ENCODE results near the gene FRG1. TPM values are rescaled to one million over a fixed set of nuclear protein-coding genes. Genes with fewer than 3 reads are reported as not detected.
"Not testable (repeated sequence)": the region's sequence is repeated elsewhere in the genome, so short reads cannot be mapped to it uniquely, and the experiment has no call there.

FRG1 gene
- total and polyA plus RNA-seq, 8 donors = 1.8 to 54.5 (median 34.2) TPM

- H3K27ac ChIP-seq = no peak overlapping the region
- intact Hi-C loops (cut with DNase I; ENCODE audit: low total_unique reads) = no loop called here
- no peak for DNase-seq
- H3K9me3 ChIP-seq = no peaks in the 10 kb centered on the region
- WGBS, 5 donors = 51 to 68% (median 57%) methylated on average over 10 of the region's 10 CpGs
- no peaks in the 10 kb centered on the region for H3K27me3 ChIP-seq
- H3K36me3 ChIP-seq = no peaks in the 10 kb centered on the region
- no peak for TF ChIP-seq CTCF (IDR thresholded peaks at IDR 0.05)
- no peak for TF ChIP-seq EP300 (IDR thresholded peaks at IDR 0.05)
- TF ChIP-seq POLR2A (IDR thresholded peaks at IDR 0.05) = no peak
- no peak for TF ChIP-seq POLR2AphosphoS5 (IDR thresholded peaks at IDR 0.05)
- no peaks in the 10 kb centered on the region for H3K4me1 ChIP-seq
- H3K4me3 ChIP-seq = no peak overlapping the region
Observed at GRCh38 chr4:189979196-189980047, 38.8 kb downstream of the FRG1 start.

GRCh38 chr4:189980292-189980691 is 39.6 kb downstream of the FRG1 start:
- WGBS, 5 donors = 33 to 67% (median 51%) methylated on average over 1 to 2 of the region's 2 CpGs
- H3K9me3 ChIP-seq; H3K36me3 ChIP-seq; DNase-seq; H3K4me1 ChIP-seq; H3K4me3 ChIP-seq; intact Hi-C loops (cut with DNase I; ENCODE audit: low total_unique reads); H3K27me3 ChIP-seq; H3K27ac ChIP-seq: not testable (repeated sequence)

- intact Hi-C loops (cut with DNase I; ENCODE audit: low total_unique reads) = no loop called here
- DNase-seq = no peak
- TF ChIP-seq EP300 (IDR thresholded peaks at IDR 0.05) (no peak), CTCF (IDR thresholded peaks at IDR 0.05) (no peak), POLR2AphosphoS5 (IDR thresholded peaks at IDR 0.05) (no peak), POLR2A (IDR thresholded peaks at IDR 0.05) (no peak)
- H3K9me3 ChIP-seq = no peaks in the 10 kb centered on the region
- H3K4me3 ChIP-seq = no peak overlapping the region
- H3K4me1 ChIP-seq = no peaks in the 10 kb centered on the region
- H3K36me3 ChIP-seq = no peaks in the 10 kb centered on the region
- H3K27me3 ChIP-seq = no peaks in the 10 kb centered on the region
- 81 to 89% (median 84%) methylated on average over 5 to 8 of the region's 8 CpGs for WGBS, 5 donors
- no peak overlapping the region for H3K27ac ChIP-seq
Observed at GRCh38 chr4:189981970-189982369, 41.3 kb downstream of the FRG1 start.

GRCh38 chr4:189983916-189984526 is 43.3 kb downstream of the FRG1 start:
- intact Hi-C loops (cut with DNase I; ENCODE audit: low total_unique reads); H3K4me1 ChIP-seq; H3K4me3 ChIP-seq; H3K27me3 ChIP-seq; H3K9me3 ChIP-seq; H3K27ac ChIP-seq; DNase-seq; H3K36me3 ChIP-seq: not testable (repeated sequence)
- 82 to 99% (median 91%) methylated on average over 16 to 39 of the region's 41 CpGs for whole genome bisulfite sequencing, 5 donors

- H3K9me3 ChIP-seq; H3K27me3 ChIP-seq; DNase-seq; H3K27ac ChIP-seq; H3K4me1 ChIP-seq; intact Hi-C loops (cut with DNase I; ENCODE audit: low total_unique reads); H3K4me3 ChIP-seq; H3K36me3 ChIP-seq: not testable (repeated sequence)
- 62 to 100% (median 76%) methylated on average over 1 to 21 of the region's 31 CpGs for WGBS, 5 donors
Observed at GRCh38 chr4:189984661-189985060, 44.0 kb downstream of the FRG1 start.

- H3K9me3 ChIP-seq; H3K27me3 ChIP-seq; intact Hi-C loops (cut with DNase I; ENCODE audit: low total_unique reads); H3K27ac ChIP-seq; DNase-seq; H3K4me3 ChIP-seq; H3K36me3 ChIP-seq; H3K4me1 ChIP-seq: not testable (repeated sequence)
- WGBS, 5 donors = 53 to 69% (median 59%) methylated on average over 3 to 4 of the region's 4 CpGs
Observed at GRCh38 chr4:189985651-189986243, 45.1 kb downstream of the FRG1 start.
